ENCODE measurements around the gene COPE. TPM values are rescaled to one million over a fixed set of nuclear protein-coding genes. Genes with fewer than 3 reads are reported as not detected.

COPE gene
- polyA plus RNA-seq, 1 donor: 135 TPM

DNA sequence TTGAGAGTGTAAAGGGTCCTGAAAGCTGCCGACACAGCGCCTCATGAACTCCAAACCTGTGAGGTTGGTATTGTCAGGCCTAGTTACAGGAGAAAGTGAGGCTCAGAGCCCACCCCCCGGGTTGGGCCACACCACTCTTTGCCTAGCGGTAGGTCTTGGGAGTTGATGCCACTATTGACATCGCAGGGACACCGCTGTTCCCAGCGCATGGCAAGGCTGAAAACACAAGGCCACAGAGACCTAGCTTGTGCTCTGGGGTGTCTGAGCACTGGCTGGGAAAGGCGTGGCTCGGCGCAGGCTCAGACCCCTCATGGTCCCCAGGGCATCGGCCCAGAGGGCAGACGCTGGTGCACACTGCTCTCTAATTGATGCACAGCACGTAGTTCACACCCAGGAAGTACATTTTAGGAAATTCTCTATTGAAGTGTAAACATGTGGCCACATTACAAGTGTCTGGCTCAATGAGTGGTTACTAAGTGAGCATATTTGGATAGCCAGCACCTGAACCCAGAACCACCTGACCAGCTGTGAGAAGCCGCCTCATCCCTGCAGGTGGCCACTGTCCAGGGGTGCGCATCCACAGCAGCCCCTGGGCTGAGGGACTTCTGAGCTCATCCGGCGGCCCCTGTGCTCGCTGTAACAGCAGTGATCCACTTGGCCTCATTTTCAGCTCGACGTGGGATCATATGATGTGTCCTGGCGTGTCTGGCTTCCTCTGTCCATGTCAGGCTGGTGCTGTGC is 60.1 kb downstream of the COPE start:
- Histone ChIP-seq H3K27me3 (ENCODE audit: control insufficient read depth, insufficient read depth, low read length) (no peaks in the 10 kb centered on the region), H3K4me1 (ENCODE audit: control insufficient read depth, insufficient read depth, low read length) (no peaks in the 10 kb centered on the region), H3K27ac (ENCODE audit: low read length) (no peak overlapping the region), H3K4me3 (ENCODE audit: low read length) (no peak overlapping the region), H3K36me3 (ENCODE audit: control insufficient read depth, insufficient read depth, low read length) (peaks cover 99% of the 10 kb centered on the region), H3K9me3 (ENCODE audit: control insufficient read depth, low read depth, low read length) (no peaks in the 10 kb centered on the region)
- WGBS (ENCODE audit: insufficient coverage, low lambda C conversion rate): no CpG with 5 or more reads among the region's 21 CpGs
- DNase-seq: no peak

DNA sequence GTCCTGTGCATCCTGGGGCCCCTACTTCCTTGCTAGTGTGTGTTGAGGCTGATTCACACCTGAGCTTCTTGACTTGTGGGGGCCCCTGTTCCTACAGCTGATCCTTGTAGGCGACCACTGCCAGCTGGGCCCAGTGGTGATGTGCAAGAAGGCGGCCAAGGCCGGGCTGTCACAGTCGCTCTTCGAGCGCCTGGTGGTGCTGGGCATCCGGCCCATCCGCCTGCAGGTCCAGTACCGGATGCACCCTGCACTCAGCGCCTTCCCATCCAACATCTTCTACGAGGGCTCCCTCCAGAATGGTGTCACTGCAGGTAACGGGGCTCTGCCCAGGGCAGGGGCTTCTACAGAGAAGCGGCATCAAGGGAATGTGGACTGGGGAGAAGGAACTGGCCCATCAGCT is 62.0 kb downstream of the COPE start:
- Histone ChIP-seq H3K27me3 (ENCODE audit: control insufficient read depth, insufficient read depth, low read length) (no peaks in the 10 kb centered on the region), H3K27ac (ENCODE audit: low read length) (no peak overlapping the region), H3K4me1 (ENCODE audit: control insufficient read depth, insufficient read depth, low read length) (no peaks in the 10 kb centered on the region), H3K4me3 (ENCODE audit: low read length) (no peak overlapping the region), H3K9me3 (ENCODE audit: control insufficient read depth, low read depth, low read length) (no peaks in the 10 kb centered on the region), H3K36me3 (ENCODE audit: control insufficient read depth, insufficient read depth, low read length) (peaks cover 98% of the 10 kb centered on the region)
- WGBS (ENCODE audit: insufficient coverage, low lambda C conversion rate): no CpG with 5 or more reads among the region's 13 CpGs
- DNase-seq: no peak

DNA sequence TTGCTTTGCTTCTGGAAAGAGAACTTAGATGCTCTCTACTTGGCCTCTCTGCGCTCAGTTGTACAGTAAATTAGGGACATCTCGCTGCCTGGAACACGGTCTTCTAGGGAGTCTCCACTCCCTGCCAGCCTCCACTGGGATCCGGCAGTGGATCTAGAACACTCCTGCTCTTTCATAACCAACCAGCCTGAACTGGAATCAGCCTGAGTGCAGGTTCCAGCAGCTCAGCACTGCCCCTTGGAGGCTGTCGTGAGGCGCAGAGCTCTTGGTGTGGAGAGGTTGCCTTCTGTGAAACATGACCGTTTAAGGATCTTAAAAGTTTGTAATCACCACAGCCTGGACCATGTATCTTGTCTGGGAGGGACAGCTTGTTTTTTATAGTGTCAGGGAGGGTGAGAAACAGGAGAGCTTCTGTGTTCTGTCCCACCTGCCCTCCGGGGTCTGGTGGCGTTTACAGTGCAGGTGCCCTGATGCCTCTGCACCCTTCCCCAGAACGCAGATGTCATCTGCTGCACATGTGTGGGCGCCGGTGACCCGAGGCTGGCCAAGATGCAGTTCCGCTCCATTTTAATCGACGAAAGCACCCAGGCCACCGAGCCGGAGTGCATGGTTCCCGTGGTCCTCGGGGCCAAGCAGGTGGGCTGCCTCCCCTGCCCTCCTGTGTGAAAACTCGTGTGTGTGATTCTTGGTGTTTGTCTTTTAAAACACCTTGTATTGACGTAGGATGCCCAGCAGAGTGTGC is 62.6 kb downstream of the COPE start:
- WGBS (ENCODE audit: insufficient coverage, low lambda C conversion rate): no CpG with 5 or more reads among the region's 22 CpGs
- no peak overlapping the region for H3K27ac ChIP-seq (ENCODE audit: low read length)
- H3K4me3 ChIP-seq (ENCODE audit: low read length): no peak overlapping the region
- peaks cover 98% of the 10 kb centered on the region for H3K36me3 ChIP-seq (ENCODE audit: control insufficient read depth, insufficient read depth, low read length)
- no peaks in the 10 kb centered on the region for H3K9me3 ChIP-seq (ENCODE audit: control insufficient read depth, low read depth, low read length)
- no peak for DNase-seq
- H3K4me1 ChIP-seq (ENCODE audit: control insufficient read depth, insufficient read depth, low read length): no peaks in the 10 kb centered on the region
- H3K27me3 ChIP-seq (ENCODE audit: control insufficient read depth, insufficient read depth, low read length): no peaks in the 10 kb centered on the region

DNA sequence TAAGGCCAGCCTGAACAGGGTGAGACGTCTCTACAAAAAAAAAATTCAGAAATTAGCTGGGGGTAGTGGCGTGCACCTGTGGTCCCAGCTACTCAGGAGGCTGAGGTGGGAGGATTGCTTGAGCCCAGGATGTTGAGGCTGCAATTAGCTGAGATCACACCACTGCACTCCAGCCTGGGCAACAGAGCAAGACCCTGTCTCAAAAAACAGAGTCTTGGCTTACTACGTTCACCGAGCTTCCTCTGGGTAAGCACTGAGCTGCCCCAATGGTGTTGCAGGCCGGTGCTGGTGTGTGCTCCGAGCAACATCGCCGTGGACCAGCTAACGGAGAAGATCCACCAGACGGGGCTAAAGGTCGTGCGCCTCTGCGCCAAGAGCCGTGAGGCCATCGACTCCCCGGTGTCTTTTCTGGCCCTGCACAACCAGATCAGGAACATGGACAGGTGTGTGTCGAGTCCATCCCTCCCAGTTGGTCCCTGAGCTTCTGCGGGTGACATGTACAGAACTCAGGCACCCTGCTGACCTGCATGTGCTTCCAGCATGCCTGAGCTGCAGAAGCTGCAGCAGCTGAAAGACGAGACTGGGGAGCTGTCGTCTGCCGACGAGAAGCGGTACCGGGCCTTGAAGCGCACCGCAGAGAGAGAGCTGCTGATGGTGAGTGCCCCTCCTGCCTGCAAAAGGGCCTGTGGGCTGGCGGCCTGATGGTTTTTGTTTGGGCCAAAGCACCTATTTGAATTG is 63.4 kb downstream of the COPE start:
- Histone ChIP-seq H3K36me3 (ENCODE audit: control insufficient read depth, insufficient read depth, low read length) (peaks cover 98% of the 10 kb centered on the region), H3K27ac (ENCODE audit: low read length) (no peak overlapping the region)
- WGBS (ENCODE audit: insufficient coverage, low lambda C conversion rate): 100% methylated on average over 1 of the region's 27 CpGs

DNA sequence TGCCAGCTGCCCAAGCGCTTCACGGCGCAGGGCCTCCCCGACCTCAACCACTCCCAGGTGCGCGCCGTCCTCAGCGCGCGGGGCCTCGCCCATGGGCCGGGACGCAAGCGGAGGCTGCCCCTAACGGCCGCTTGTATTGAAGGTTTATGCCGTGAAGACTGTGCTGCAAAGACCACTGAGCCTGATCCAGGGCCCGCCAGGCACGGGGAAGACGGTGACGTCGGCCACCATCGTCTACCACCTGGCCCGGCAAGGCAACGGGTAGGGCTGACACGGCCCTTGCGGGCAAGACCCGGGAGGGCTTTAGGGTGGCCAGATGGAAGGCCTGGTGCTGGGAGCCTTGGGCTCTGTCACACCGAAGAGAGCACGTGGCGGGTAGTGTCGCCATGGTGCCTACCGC is 64.2 kb downstream of the COPE start:
- 100% methylated on average over 2 of the region's 33 CpGs for WGBS (ENCODE audit: insufficient coverage, low lambda C conversion rate)
- Histone ChIP-seq H3K27ac (ENCODE audit: low read length) (no peak overlapping the region), H3K4me1 (ENCODE audit: control insufficient read depth, insufficient read depth, low read length) (no peaks in the 10 kb centered on the region), H3K9me3 (ENCODE audit: control insufficient read depth, low read depth, low read length) (no peaks in the 10 kb centered on the region), H3K36me3 (ENCODE audit: control insufficient read depth, insufficient read depth, low read length) (peaks cover 98% of the 10 kb centered on the region), H3K27me3 (ENCODE audit: control insufficient read depth, insufficient read depth, low read length) (no peaks in the 10 kb centered on the region), H3K4me3 (ENCODE audit: low read length) (no peak overlapping the region)
- no peak for DNase-seq

More for the DNA sequence above, 63.4 kb downstream of the COPE start:
- H3K4me3 ChIP-seq (ENCODE audit: low read length): no peak overlapping the region
- H3K4me1 ChIP-seq (ENCODE audit: control insufficient read depth, insufficient read depth, low read length): no peaks in the 10 kb centered on the region
- H3K9me3 ChIP-seq (ENCODE audit: control insufficient read depth, low read depth, low read length): no peaks in the 10 kb centered on the region
- H3K27me3 ChIP-seq (ENCODE audit: control insufficient read depth, insufficient read depth, low read length): no peaks in the 10 kb centered on the region
- no peak for DNase-seq

DNA sequence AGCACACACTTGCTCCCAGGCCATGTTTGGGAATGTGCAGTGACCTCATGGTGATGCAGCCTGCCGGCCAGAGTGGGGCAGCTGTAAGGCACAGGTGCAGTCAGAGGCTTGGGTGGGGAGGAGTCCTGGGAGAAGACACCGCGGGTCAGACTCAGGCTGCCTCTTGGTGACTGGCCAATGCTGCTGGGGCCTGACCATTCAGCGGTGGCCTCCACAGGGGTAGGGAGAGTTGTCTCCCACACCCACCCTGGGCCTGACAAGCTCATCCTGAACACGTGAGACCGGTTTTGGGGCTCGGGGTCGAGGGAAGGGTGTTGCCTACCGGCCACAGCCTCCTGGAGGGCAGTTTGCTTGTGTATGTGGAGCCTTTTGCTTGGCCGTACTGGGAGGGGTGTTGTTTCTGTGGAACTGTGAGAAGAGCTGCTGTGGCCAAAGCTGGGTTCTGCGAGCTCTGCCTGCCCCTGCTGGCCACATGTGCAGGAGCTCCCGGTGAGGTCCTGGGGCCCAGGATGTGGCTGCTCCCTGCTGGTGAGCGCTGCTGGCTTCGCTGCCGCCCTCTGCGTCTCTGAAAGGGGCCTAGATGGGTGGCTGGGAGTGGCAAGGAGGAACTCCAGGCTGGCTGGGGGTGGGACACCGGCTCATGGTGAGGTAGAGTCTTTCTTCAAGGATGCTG is 65.3 kb downstream of the COPE start:
- Histone ChIP-seq H3K4me3 (ENCODE audit: low read length) (no peak overlapping the region), H3K9me3 (ENCODE audit: control insufficient read depth, low read depth, low read length) (no peaks in the 10 kb centered on the region), H3K27me3 (ENCODE audit: control insufficient read depth, insufficient read depth, low read length) (no peaks in the 10 kb centered on the region), H3K4me1 (ENCODE audit: control insufficient read depth, insufficient read depth, low read length) (peaks cover 3% of the 10 kb centered on the region), H3K36me3 (ENCODE audit: control insufficient read depth, insufficient read depth, low read length) (peaks cover 98% of the 10 kb centered on the region), H3K27ac (ENCODE audit: low read length) (no peak overlapping the region)
- no CpG with 5 or more reads among the region's 17 CpGs for WGBS (ENCODE audit: insufficient coverage, low lambda C conversion rate)
- no peak for DNase-seq

DNA sequence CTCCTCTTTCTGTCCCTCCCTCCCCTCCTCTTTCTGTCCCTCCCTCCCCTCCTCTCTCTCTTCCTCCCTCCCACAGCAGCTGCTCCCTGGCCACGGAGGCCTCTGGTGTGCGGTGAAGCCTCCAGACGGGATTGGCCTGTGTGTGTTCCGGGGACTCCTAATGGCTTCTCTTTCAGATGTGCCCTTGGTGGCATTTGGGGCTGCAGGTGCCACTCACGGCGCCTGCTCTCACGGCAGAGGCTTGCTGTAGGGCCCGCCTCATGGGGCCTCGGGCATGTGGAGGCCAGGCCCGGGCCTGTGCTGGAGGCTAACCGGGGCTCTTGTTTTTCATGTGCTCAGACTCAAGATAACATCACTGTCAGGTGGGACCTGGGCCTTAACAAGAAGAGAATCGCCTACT is 66.5 kb downstream of the COPE start:
- no peak for DNase-seq
- Histone ChIP-seq H3K9me3 (ENCODE audit: control insufficient read depth, low read depth, low read length) (no peaks in the 10 kb centered on the region), H3K4me3 (ENCODE audit: low read length) (no peak overlapping the region), H3K27me3 (ENCODE audit: control insufficient read depth, insufficient read depth, low read length) (no peaks in the 10 kb centered on the region), H3K4me1 (ENCODE audit: control insufficient read depth, insufficient read depth, low read length) (peaks cover 3% of the 10 kb centered on the region), H3K27ac (ENCODE audit: low read length) (no peak overlapping the region), H3K36me3 (ENCODE audit: control insufficient read depth, insufficient read depth, low read length) (peaks cover 96% of the 10 kb centered on the region)
- no CpG with 5 or more reads among the region's 12 CpGs for WGBS (ENCODE audit: insufficient coverage, low lambda C conversion rate)

DNA sequence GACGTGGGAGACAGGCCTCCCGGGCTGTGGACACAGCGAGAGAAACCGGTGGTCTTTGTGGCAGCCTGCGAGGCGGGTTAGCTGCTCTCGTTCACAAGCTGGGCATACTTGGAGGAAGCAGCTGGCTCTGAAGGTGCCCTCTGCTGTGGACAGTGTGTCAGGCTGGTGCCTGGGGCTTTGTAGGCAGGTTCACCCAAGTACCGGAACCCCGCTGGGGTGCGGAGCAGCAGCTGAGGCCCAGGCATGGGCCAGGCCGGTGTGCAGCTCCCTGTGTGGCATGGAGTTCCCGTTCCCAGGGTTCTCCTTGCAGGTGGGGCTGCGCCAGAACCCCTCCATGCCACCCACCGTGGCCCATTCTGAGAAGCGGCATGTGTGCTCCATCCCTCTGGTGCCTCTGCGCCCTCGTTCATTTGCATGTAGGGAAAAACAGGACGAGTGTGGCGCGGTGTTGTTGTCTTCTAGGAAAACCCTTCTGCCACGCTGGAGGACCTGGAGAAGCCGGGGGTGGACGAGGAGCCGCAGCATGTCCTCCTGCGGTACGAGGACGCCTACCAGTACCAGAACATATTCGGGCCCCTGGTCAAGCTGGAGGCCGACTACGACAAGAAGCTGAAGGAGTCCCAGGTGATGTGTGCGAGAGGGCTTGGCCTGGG is 67.4 kb downstream of the COPE start:
- Histone ChIP-seq H3K27me3 (ENCODE audit: control insufficient read depth, insufficient read depth, low read length) (no peaks in the 10 kb centered on the region), H3K36me3 (ENCODE audit: control insufficient read depth, insufficient read depth, low read length) (peaks cover 87% of the 10 kb centered on the region), H3K27ac (ENCODE audit: low read length) (no peak overlapping the region), H3K4me1 (ENCODE audit: control insufficient read depth, insufficient read depth, low read length) (peaks cover 6% of the 10 kb centered on the region), H3K4me3 (ENCODE audit: low read length) (no peak overlapping the region), H3K9me3 (ENCODE audit: control insufficient read depth, low read depth, low read length) (no peaks in the 10 kb centered on the region)
- no peak for DNase-seq
- WGBS (ENCODE audit: insufficient coverage, low lambda C conversion rate): no CpG with 5 or more reads among the region's 31 CpGs

DNA sequence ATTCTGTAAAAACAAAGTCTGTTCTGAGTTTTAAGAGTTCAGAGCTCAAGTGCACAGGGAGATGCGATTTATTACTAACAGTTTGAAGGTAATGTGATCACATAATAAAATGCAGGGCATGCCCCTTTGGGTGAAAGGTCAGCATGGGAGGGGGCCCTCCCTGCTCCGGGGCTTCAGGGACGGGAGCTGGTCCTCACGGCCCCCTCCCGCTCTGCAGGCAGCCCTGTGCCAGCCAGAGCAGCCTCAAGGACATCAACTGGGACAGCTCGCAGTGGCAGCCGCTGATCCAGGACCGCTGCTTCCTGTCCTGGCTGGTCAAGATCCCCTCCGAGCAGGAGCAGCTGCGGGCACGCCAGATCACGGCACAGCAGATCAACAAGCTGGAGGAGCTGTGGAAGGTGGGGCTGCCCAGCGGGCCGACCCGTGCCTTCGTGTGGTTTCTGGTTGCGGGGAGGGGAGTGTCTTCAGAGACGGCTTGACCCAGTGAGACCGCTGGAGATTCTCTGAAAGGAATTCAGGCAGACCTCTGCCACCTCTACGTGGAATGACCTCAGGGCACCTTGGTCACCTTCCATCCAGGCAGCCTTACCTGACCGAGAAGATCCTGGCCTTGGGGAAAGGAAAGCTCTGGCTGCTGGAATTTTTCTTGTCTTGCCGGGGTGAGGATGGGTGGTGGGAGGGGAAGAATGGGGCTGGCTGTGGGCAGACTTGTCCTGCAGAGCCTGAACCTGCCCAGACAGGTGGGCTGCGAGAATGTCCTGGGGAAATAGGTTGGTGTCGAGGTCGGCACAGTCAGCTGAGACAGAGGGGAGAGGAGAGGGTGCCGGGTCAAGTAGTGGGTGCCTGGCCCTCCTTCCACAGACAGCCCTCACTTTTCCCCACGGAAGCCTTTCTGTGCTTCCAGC is 68.5 kb downstream of the COPE start:
- H3K4me1 ChIP-seq (ENCODE audit: control insufficient read depth, insufficient read depth, low read length): peaks cover 7% of the 10 kb centered on the region
- no peak overlapping the region for H3K4me3 ChIP-seq (ENCODE audit: low read length)
- H3K36me3 ChIP-seq (ENCODE audit: control insufficient read depth, insufficient read depth, low read length): peaks cover 81% of the 10 kb centered on the region
- WGBS (ENCODE audit: insufficient coverage, low lambda C conversion rate): no CpG with 5 or more reads among the region's 27 CpGs
- H3K27me3 ChIP-seq (ENCODE audit: control insufficient read depth, insufficient read depth, low read length): no peaks in the 10 kb centered on the region
- no peaks in the 10 kb centered on the region for H3K9me3 ChIP-seq (ENCODE audit: control insufficient read depth, low read depth, low read length)
- H3K27ac ChIP-seq (ENCODE audit: low read length): no peak overlapping the region
- DNase-seq: no peak
